ENCODE results near the gene RPL34.
"Not testable (repeated sequence)": the region's sequence is repeated elsewhere in the genome, so short reads cannot be mapped to it uniquely, and the experiment has no call there.

RPL34 gene

GRCh38 chr4:108590776-108591175 is 29.6 kb upstream of the RPL34 start:
- Histone ChIP-seq H3K27me3 (ENCODE audit: control insufficient read depth, low read length) (no peaks in the 10 kb centered on the region), H3K4me1 (ENCODE audit: control insufficient read depth, low read length) (no peaks in the 10 kb centered on the region), H3K4me3 (ENCODE audit: low read length) (no peak overlapping the region), H3K27ac (ENCODE audit: low read depth, low read length) (no peak overlapping the region), H3K79me2 (ENCODE audit: control insufficient read depth, low read length) (no peaks in the 10 kb centered on the region), H3K9me3 (ENCODE audit: control insufficient read depth, insufficient read depth, low read length) (no peaks in the 10 kb centered on the region), H4K20me1 (ENCODE audit: control insufficient read depth, insufficient read depth, low read depth, low read length) (no peaks in the 10 kb centered on the region), H3K36me3 (ENCODE audit: control insufficient read depth, low read length) (no peaks in the 10 kb centered on the region), H3K4me2 (ENCODE audit: low read length) (no peak overlapping the region), H3F3A (ENCODE audit: control insufficient read depth, insufficient read depth) (no peaks in the 10 kb centered on the region), H3K9me2 (replicated peaks; ENCODE audit: control insufficient read depth, low read length) (no peaks in the 10 kb centered on the region)
- TF ChIP-seq CTCF (IDR thresholded peaks at IDR 0.05; ENCODE audit: low read depth, low read length, poor library complexity, severe bottlenecking): no peak

GRCh38 chr4:108592674-108592986 is 27.7 kb upstream of the RPL34 start:
- Histone ChIP-seq H3K4me2 (ENCODE audit: low read length) (no peak overlapping the region), H3K79me2 (ENCODE audit: control insufficient read depth, low read length) (no peaks in the 10 kb centered on the region), H3K9me2 (replicated peaks; ENCODE audit: control insufficient read depth, low read length) (no peaks in the 10 kb centered on the region), H3K27me3 (ENCODE audit: control insufficient read depth, low read length) (no peaks in the 10 kb centered on the region), H3K4me1 (ENCODE audit: control insufficient read depth, low read length) (no peaks in the 10 kb centered on the region), H3F3A (ENCODE audit: control insufficient read depth, insufficient read depth) (no peaks in the 10 kb centered on the region), H4K20me1 (ENCODE audit: control insufficient read depth, insufficient read depth, low read depth, low read length) (no peaks in the 10 kb centered on the region), H3K9me3 (ENCODE audit: control insufficient read depth, insufficient read depth, low read length) (no peaks in the 10 kb centered on the region), H3K27ac (ENCODE audit: low read depth, low read length) (no peak overlapping the region), H3K4me3 (ENCODE audit: low read length) (no peak overlapping the region), H3K36me3 (ENCODE audit: control insufficient read depth, low read length) (no peaks in the 10 kb centered on the region)
- TF ChIP-seq CTCF (IDR thresholded peaks at IDR 0.05; ENCODE audit: low read depth, low read length, poor library complexity, severe bottlenecking) (no peak), EZH2phosphoT487 (IDR thresholded peaks at IDR 0.05; ENCODE audit: borderline replicate concordance, low read length) (no peak)

GRCh38 chr4:108594296-108594695 is 26.1 kb upstream of the RPL34 start:
- H3K4me3 ChIP-seq (ENCODE audit: low read length); H3K27me3 ChIP-seq (ENCODE audit: control insufficient read depth, low read length); H3K9me3 ChIP-seq (ENCODE audit: control insufficient read depth, insufficient read depth, low read length); H4K20me1 ChIP-seq (ENCODE audit: control insufficient read depth, insufficient read depth, low read depth, low read length); H3K9me2 ChIP-seq (replicated peaks; ENCODE audit: control insufficient read depth, low read length); H3K36me3 ChIP-seq (ENCODE audit: control insufficient read depth, low read length); H3K27ac ChIP-seq (ENCODE audit: low read depth, low read length); H3K4me1 ChIP-seq (ENCODE audit: control insufficient read depth, low read length); H3K4me2 ChIP-seq (ENCODE audit: low read length); H3K79me2 ChIP-seq (ENCODE audit: control insufficient read depth, low read length); H3F3A ChIP-seq (ENCODE audit: control insufficient read depth, insufficient read depth): not testable (repeated sequence)

GRCh38 chr4:108596344-108596743 is 24.0 kb upstream of the RPL34 start:
- Histone ChIP-seq H3F3A (ENCODE audit: control insufficient read depth, insufficient read depth) (no peaks in the 10 kb centered on the region), H4K20me1 (ENCODE audit: control insufficient read depth, insufficient read depth, low read depth, low read length) (no peaks in the 10 kb centered on the region), H3K79me2 (ENCODE audit: control insufficient read depth, low read length) (no peaks in the 10 kb centered on the region), H3K4me1 (ENCODE audit: control insufficient read depth, low read length) (no peaks in the 10 kb centered on the region), H3K9me2 (replicated peaks; ENCODE audit: control insufficient read depth, low read length) (no peaks in the 10 kb centered on the region), H3K4me3 (ENCODE audit: low read length) (no peak overlapping the region), H3K9me3 (ENCODE audit: control insufficient read depth, insufficient read depth, low read length) (no peaks in the 10 kb centered on the region), H3K27ac (ENCODE audit: low read depth, low read length) (no peak overlapping the region), H3K36me3 (ENCODE audit: control insufficient read depth, low read length) (no peaks in the 10 kb centered on the region), H3K4me2 (ENCODE audit: low read length) (no peak overlapping the region), H3K27me3 (ENCODE audit: control insufficient read depth, low read length) (no peaks in the 10 kb centered on the region)
- no peak for TF ChIP-seq EZH2phosphoT487 (IDR thresholded peaks at IDR 0.05; ENCODE audit: borderline replicate concordance, low read length)
